Gastroesophageal sphincter (tissue), 4 donors: ENCODE measurements around the gene CARS2. TPM values are rescaled to one million over a fixed set of nuclear protein-coding genes. Genes with fewer than 3 reads are reported as not detected.

Source experiments
- ATAC-seq: fragments of 150-250 bp; one replicate; pipeline ENCODE4 v1.9.1; 2016; ENCODE audit warnings: mild to moderate bottlenecking, moderate library complexity
- H3K27ac ChIP-seq, 4 donors: fragments of 200-600 bp; sonication (generic) in 3 of 4; 1 replicate in 3 of 4; 2 replicates in 1 of 4; pipeline ENCODE4 v1.5.1; 2016 to 2019
- H3K27me3 ChIP-seq: fragments of 200-600 bp; sonication (generic); one replicate; pipeline ENCODE4 v1.5.1; 2019
- H3K36me3 ChIP-seq, 2 donors: fragments of 200-600 bp; sonication (generic); one replicate each; pipeline ENCODE4 v1.5.1; 2019; ENCODE audit warnings: control low read depth in 1 of 2
- H3K4me1 ChIP-seq, 3 donors: fragments of 200-600 bp; sonication (generic); 1 replicate in 2 of 3; 2 replicates in 1 of 3; pipeline ENCODE4 v1.5.1; 2016 to 2019; ENCODE audit warnings: control low read depth in 2 of 3
- H3K4me3 ChIP-seq, 2 donors: fragments of 200-600 bp; sonication (generic); one replicate each; pipeline ENCODE4 v1.5.1; 2019; ENCODE audit warnings: mild to moderate bottlenecking in 1 of 2, moderate library complexity in 1 of 2
- H3K9me3 ChIP-seq, 3 donors: fragments of 200-600 bp; sonication (generic); one replicate each; pipeline ENCODE4 v1.5.1; 2017 to 2019; ENCODE audit warnings: control low read depth in 2 of 3
- EP300 ChIP-seq: sonication (generic); formaldehyde crosslinking; IDR thresholded peaks from one replicate; pipeline ENCODE4 v1.6.1; 2017; ENCODE audit warnings: antibody characterized with exemption, mild to moderate bottlenecking
- POLR2A ChIP-seq, 2 donors: fragments of 450-650 bp; IDR thresholded peaks; one replicate each; pipeline ENCODE4 v1.6.1; 2017; ENCODE audit warnings: antibody characterized with exemption in 2 of 2, mild to moderate bottlenecking in 2 of 2, moderate library complexity in 1 of 2
- POLR2AphosphoS5 ChIP-seq: sonication (generic); formaldehyde crosslinking; IDR thresholded peaks from one replicate; pipeline ENCODE4 v1.6.1; 2017; ENCODE audit warnings: antibody characterized with exemption
- WGBS, 2 donors: methylation state at CpG; one replicate each; pipeline ENCODE4 v1.1.5; 2018; ENCODE audit warnings: low coverage in 1 of 2; 5-methylcytosine and 5-hydroxymethylcytosine counted together
- total RNA-seq, 4 donors: library from RNA; depleted of rRNA; stranded (reverse); fragments of >200 nt; gene quantifications; one replicate each; pipeline ENCODE4 v1.1.0, GENCODE V29; 2016
- TF ChIP-seq, protein P1 (sequence below), 4 experiments: fragments of 200-600 bp in 2 of 4; fragments of 450-650 bp in 2 of 4; sonication (generic) in 1 of 4; IDR thresholded peaks; one replicate each; pipeline ENCODE4 v1.5.1; 2017 to 2019; ENCODE audit warnings: antibody characterized with exemption in 4 of 4, mild to moderate bottlenecking in 2 of 4, moderate library complexity in 2 of 4

The CARS2 gene, protein sequence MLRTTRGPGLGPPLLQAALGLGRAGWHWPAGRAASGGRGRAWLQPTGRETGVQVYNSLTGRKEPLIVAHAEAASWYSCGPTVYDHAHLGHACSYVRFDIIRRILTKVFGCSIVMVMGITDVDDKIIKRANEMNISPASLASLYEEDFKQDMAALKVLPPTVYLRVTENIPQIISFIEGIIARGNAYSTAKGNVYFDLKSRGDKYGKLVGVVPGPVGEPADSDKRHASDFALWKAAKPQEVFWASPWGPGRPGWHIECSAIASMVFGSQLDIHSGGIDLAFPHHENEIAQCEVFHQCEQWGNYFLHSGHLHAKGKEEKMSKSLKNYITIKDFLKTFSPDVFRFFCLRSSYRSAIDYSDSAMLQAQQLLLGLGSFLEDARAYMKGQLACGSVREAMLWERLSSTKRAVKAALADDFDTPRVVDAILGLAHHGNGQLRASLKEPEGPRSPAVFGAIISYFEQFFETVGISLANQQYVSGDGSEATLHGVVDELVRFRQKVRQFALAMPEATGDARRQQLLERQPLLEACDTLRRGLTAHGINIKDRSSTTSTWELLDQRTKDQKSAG
- total RNA-seq: 10 to 100 TPM; 36.6 to 69.1 (median 53.8) TPM

DNA sequence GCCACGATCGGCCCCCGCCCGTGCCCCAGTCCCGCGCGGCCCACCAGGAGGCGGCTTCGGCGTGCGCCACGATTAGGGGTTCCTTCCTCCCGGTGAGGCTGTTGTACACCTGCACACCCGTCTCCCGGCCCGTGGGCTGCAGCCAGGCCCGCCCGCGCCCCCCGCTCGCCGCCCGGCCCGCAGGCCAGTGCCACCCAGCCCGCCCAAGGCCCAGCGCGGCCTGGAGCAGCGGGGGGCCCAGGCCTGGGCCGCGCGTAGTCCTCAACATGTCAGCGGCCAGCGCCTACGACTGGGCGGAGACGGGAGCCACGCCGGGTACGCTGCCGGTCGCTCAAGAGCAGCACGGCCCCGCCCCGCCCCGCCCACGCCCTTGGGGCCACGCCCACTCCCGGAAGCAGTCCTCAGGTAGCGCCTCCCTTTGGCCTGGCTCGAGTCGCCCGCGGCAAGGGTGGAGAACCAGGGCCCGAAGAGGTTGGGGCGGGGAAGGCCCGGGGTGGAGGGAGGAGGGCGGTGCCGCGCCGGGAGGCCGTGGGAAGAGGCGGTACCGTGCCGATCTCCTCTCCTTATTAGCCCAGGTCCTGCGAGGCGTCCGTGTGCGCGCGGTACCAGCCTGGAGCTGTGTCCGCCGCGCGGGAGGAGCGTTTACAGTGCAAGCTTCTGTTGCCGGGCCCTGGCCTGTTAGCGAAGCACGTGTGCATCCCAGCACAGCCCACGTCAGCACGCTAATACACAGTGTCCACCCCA is at the start of gene CARS2:
Gene CARS2, minus strand, starts transcription at position 291 of the 744 bp plus-strand sequence. Its CDS starts 23 bp downstream, at position 268.
- no CpG with 5 or more reads among the region's 80 CpGs for WGBS, 2 donors
- H3K27ac ChIP-seq: peak within 1 kb of the TSS; percentile 13 to 92 (median 87)
- H3K4me3 ChIP-seq: peak within 1 kb of the TSS; percentile 42 to 84
- peaks cover 0 to 25% of the 10 kb centered on the region in 2 donors for H3K36me3 ChIP-seq
- peaks cover 2 to 63% (median 12%) of the 10 kb centered on the region in 3 donors for H3K4me1 ChIP-seq
- no peaks in the 10 kb centered on the region for H3K9me3 ChIP-seq
- peak; percentile 98 for ATAC-seq
- no peaks in the 10 kb centered on the region for H3K27me3 ChIP-seq
- TF ChIP-seq POLR2AphosphoS5: peak; percentile 73
- no peak for TF ChIP-seq EP300
- peak; percentile 60 to 76 for TF ChIP-seq POLR2A (IDR thresholded peaks at IDR 0.05)
- TF ChIP-seq, protein P1, sequence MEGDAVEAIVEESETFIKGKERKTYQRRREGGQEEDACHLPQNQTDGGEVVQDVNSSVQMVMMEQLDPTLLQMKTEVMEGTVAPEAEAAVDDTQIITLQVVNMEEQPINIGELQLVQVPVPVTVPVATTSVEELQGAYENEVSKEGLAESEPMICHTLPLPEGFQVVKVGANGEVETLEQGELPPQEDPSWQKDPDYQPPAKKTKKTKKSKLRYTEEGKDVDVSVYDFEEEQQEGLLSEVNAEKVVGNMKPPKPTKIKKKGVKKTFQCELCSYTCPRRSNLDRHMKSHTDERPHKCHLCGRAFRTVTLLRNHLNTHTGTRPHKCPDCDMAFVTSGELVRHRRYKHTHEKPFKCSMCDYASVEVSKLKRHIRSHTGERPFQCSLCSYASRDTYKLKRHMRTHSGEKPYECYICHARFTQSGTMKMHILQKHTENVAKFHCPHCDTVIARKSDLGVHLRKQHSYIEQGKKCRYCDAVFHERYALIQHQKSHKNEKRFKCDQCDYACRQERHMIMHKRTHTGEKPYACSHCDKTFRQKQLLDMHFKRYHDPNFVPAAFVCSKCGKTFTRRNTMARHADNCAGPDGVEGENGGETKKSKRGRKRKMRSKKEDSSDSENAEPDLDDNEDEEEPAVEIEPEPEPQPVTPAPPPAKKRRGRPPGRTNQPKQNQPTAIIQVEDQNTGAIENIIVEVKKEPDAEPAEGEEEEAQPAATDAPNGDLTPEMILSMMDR (IDR thresholded peaks at IDR 0.05): peak in 3 of 4 experiments; percentile 33 to 39 (median 35)

GRCh38 chr13:110748271-110748670 is 42.4 kb upstream of the CARS2 start:
- H3K36me3 ChIP-seq: no peaks in the 10 kb centered on the region
- 72 to 80% methylated on average over 4 of the region's 4 CpGs for WGBS, 2 donors
- no peak for TF ChIP-seq POLR2A (IDR thresholded peaks at IDR 0.05)
- H3K27ac ChIP-seq: no peak overlapping the region
- ATAC-seq: no peak
- no peak overlapping the region for H3K4me3 ChIP-seq
- no peaks in the 10 kb centered on the region for H3K4me1 ChIP-seq
- no peaks in the 10 kb centered on the region for H3K27me3 ChIP-seq
- no peaks in the 10 kb centered on the region for H3K9me3 ChIP-seq

GRCh38 chr13:110746438-110746837 is 40.5 kb upstream of the CARS2 start:
- TF ChIP-seq, protein P1 (IDR thresholded peaks at IDR 0.05): no peak
- TF ChIP-seq POLR2A (IDR thresholded peaks at IDR 0.05) (no peak), POLR2AphosphoS5 (no peak), EP300 (no peak)
- no peaks in the 10 kb centered on the region for H3K27me3 ChIP-seq
- H3K9me3 ChIP-seq: no peaks in the 10 kb centered on the region
- H3K36me3 ChIP-seq: no peaks in the 10 kb centered on the region
- 64 to 83% methylated on average over 1 of the region's 1 CpG for whole genome bisulfite sequencing, 2 donors
- ATAC-seq: no peak
- H3K4me1 ChIP-seq: no peaks in the 10 kb centered on the region
- H3K4me3 ChIP-seq: no peak overlapping the region
- no peak overlapping the region for H3K27ac ChIP-seq

- Histone ChIP-seq H3K4me1 (no peaks in the 10 kb centered on the region), H3K4me3 (no peak overlapping the region), H3K9me3 (no peaks in the 10 kb centered on the region), H3K27ac (no peak overlapping the region), H3K36me3 (no peaks in the 10 kb centered on the region), H3K27me3 (no peaks in the 10 kb centered on the region)
- 78% methylated on average over 1 of the region's 1 CpG; no CpG with 5 or more reads in 1 of the 2 donors for WGBS, 2 donors
- no peak for ATAC-seq
- TF ChIP-seq, protein P1 (IDR thresholded peaks at IDR 0.05): no peak
Observed at GRCh38 chr13:110743687-110744086, 37.8 kb upstream of the CARS2 start.

GRCh38 chr13:110737555-110737954 is 31.6 kb upstream of the CARS2 start:
- no peak overlapping the region for H3K27ac ChIP-seq
- TF ChIP-seq, protein P1 (IDR thresholded peaks at IDR 0.05): no peak
- TF ChIP-seq POLR2AphosphoS5 (no peak), EP300 (no peak), POLR2A (IDR thresholded peaks at IDR 0.05) (no peak)
- no peak overlapping the region for H3K4me3 ChIP-seq
- no peak for ATAC-seq
- H3K27me3 ChIP-seq: no peaks in the 10 kb centered on the region
- no peaks in the 10 kb centered on the region for H3K4me1 ChIP-seq
- H3K36me3 ChIP-seq: no peaks in the 10 kb centered on the region
- H3K9me3 ChIP-seq: no peaks in the 10 kb centered on the region
